Large intestine (tissue), 3 donors: ENCODE measurements around the gene ADSS1. TPM values are rescaled to one million over a fixed set of nuclear protein-coding genes. Genes with fewer than 3 reads are reported as not detected.
"Not testable (repeated sequence)": the region's sequence is repeated elsewhere in the genome, so short reads cannot be mapped to it uniquely, and the experiment has no call there.

ENCODE experiments used
- DNase-seq, 2 donors: peaks; one replicate each; pipeline versions ENCODE4 v3.0.0 to v3.0.0-alpha.2; 2013
- H3K27ac ChIP-seq: one replicate; pipeline ENCODE4 v1.5.1; 2013; ENCODE audit warnings: low read length
- H3K27me3 ChIP-seq: 2 replicates; pipeline ENCODE4 v1.6.1; 2013; ENCODE audit warnings: low read length; ENCODE audit not compliant: control insufficient read depth, insufficient read depth
- H3K36me3 ChIP-seq: 2 replicates; pipeline ENCODE4 v1.6.1; 2013; ENCODE audit warnings: low read length; ENCODE audit not compliant: control insufficient read depth, insufficient read depth
- H3K4me1 ChIP-seq: one replicate; pipeline ENCODE4 v1.6.1; 2013; ENCODE audit warnings: low read length; ENCODE audit not compliant: control insufficient read depth, insufficient read depth
- H3K4me3 ChIP-seq: one replicate; pipeline ENCODE4 v1.5.1; 2013; ENCODE audit warnings: low read length
- H3K9me3 ChIP-seq: one replicate; pipeline ENCODE4 v1.6.1; 2013; ENCODE audit warnings: mild to moderate bottlenecking, low read depth, low read length, moderate library complexity; ENCODE audit not compliant: control insufficient read depth
- WGBS: methylation state at CpG from one replicate; pipeline ENCODE4 v1.1.5; 2013; ENCODE audit warnings: low lambda C conversion rate; ENCODE audit not compliant: insufficient coverage; 5-methylcytosine and 5-hydroxymethylcytosine counted together
- polyA plus RNA-seq: library from polyadenylated mRNA; unstranded; fragments of 120-200 nt; gene quantifications from one replicate; pipeline ENCODE4 v1.2.1, GENCODE V29; 2013

Gene ADSS1
- polyA plus RNA-seq, 1 donor: 6.3 TPM

- Histone ChIP-seq H3K9me3 (no peaks in the 10 kb centered on the region), H3K36me3 (peaks cover 11% of the 10 kb centered on the region), H3K4me1 (peaks cover 22% of the 10 kb centered on the region), H3K27me3 (no peaks in the 10 kb centered on the region), H3K4me3 (no peak overlapping the region), H3K27ac (no peak overlapping the region)
- no CpG with 5 or more reads among the region's 25 CpGs for WGBS
- DNase-seq: no peak
Measured at GRCh38 chr14:104725772-104726548, 1.9 kb downstream of the ADSS1 start.

DNA sequence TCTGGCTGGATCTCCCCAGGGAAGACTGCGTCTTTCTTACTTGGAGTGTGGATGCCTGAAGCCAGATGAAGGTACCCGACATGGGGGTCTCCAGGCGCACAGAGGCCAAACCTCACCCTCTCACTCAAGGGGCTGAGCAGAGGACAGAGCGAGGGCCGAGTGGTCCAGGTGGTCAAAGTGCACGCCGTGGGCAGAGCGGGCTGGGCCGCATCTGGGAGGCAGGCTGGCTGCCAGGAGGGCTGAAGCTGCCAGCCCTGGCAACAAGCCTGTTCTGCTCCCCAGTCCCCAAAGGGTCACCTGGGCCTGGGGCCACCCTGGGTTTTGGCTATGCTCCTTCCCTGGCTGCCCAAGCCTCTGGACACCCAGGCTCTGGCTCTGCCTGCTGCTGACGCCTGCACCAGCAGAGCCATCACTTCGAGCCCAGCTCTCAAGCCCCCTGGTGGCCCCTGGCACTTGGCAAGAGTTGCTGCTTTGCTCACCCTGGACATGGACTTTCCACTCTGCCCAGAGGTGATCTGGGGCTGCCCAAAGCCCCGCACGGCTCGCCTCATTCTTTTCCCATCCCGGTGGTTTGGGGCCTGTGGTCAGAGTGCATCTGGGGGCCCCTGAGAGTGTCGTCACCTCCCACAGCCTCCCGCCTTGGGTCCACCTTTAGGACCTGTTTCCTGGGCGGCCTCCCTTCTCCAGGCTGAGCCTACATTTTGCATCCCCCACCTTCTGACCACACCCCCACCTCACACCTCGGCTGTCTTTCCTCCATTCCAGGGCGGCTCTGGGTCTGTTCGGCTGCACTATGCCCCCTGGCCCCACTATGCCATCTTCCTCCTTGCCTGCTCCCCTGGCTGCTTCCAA is 2.8 kb downstream of the ADSS1 start:
- 80% methylated on average over 1 of the region's 21 CpGs for WGBS
- Histone ChIP-seq H3K27me3 (no peaks in the 10 kb centered on the region), H3K4me3 (no peak overlapping the region), H3K9me3 (no peaks in the 10 kb centered on the region), H3K36me3 (peaks cover 3% of the 10 kb centered on the region), H3K27ac (no peak overlapping the region), H3K4me1 (peaks cover 22% of the 10 kb centered on the region)
- peak in 1 of 2 donors; percentile 27 for DNase-seq

DNA sequence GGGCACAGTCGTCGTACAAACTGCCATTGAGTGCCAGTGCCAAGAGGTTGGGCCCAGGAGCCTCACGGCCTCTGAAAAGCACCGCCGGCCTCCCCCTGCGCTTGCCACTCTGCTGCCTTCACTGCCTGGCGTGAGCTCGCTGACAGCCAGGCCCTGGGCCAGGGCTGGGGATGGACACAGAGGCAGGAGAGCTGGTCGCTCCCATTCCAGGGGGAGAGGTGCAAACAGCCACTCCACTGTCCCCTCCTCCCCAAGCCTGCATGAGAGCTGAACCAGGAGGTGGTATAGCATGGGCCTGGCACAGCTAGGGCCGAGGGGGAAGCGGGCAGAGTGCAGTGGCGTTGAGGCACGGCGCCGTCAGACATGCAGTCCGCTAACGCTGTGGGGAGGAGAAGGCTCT is 4.6 kb downstream of the ADSS1 start:
- H3K36me3 ChIP-seq: no peaks in the 10 kb centered on the region
- peaks cover 16% of the 10 kb centered on the region for H3K4me1 ChIP-seq
- no peak overlapping the region for H3K27ac ChIP-seq
- DNase-seq: no peak
- H3K27me3 ChIP-seq: no peaks in the 10 kb centered on the region
- WGBS: no CpG with 5 or more reads among the region's 17 CpGs
- no peaks in the 10 kb centered on the region for H3K9me3 ChIP-seq
- H3K4me3 ChIP-seq: no peak overlapping the region

DNA sequence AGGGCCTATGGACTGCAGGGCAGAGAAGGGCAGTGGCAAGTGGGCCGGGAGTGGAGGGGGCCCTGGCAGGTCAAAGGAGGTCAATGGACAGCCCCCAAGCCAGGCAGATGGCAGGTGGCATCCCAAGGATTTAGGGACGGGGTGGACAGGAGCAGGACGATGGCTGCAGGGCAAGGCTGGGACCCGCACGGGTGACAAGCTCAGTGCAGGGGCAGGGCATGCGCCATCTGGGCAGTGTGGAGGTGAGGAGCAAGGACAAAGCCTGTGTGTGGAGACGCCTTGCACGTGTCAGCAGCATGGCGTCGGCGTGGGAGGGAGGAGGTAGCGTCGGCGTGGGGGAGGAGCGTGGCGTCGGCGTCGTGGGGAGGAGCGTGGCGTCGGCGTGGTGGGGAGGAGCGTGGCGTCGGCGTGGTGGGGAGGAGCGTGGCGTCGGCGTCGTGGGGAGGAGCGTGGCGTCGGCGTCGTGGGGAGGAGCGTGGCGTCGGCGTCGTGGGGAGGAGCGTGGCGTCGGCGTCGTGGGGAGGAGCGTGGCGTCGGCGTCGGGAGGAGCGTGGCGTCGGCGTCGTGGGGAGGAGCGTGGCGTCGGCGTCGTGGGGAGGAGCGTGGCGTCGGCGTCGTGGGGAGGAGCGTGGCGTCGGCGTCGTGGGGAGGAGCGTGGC is 5.3 kb downstream of the ADSS1 start:
- H3K4me3 ChIP-seq, H3K27me3 ChIP-seq, H3K9me3 ChIP-seq, H3K27ac ChIP-seq, DNase-seq, H3K36me3 ChIP-seq: not testable (repeated sequence)
- peaks cover 16% of the 10 kb centered on the region for H3K4me1 ChIP-seq
- no CpG with 5 or more reads among the region's 73 CpGs for WGBS

DNA sequence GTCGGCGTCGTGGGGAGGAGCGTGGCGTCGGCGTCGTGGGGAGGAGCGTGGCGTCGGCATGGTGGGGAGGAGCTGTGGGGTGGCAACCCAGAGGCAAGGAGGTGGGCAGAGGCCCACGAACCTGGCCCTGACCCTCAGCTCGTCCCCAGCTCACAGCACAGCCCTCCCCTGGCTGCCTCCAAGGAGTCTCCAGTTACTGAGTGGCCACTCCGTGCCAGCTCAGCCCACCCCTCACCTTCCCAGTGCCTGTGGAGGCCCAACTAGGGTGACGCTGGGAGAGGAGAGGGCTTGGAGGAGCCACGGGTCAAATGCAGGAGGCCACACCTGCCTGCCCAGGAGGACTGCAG is 5.8 kb downstream of the ADSS1 start:
- Histone ChIP-seq H3K9me3 (no peaks in the 10 kb centered on the region), H3K4me1 (peaks cover 12% of the 10 kb centered on the region), H3K4me3 (no peak overlapping the region), H3K27me3 (no peaks in the 10 kb centered on the region), H3K27ac (no peak overlapping the region), H3K36me3 (no peaks in the 10 kb centered on the region)
- no CpG with 5 or more reads among the region's 16 CpGs for WGBS
- DNase-seq: no peak

GRCh38 chr14:104730487-104730886 is 6.5 kb downstream of the ADSS1 start:
- Histone ChIP-seq H3K4me3 (no peak overlapping the region), H3K27me3 (no peaks in the 10 kb centered on the region), H3K27ac (no peak overlapping the region), H3K36me3 (no peaks in the 10 kb centered on the region), H3K4me1 (peaks cover 6% of the 10 kb centered on the region), H3K9me3 (no peaks in the 10 kb centered on the region)
- no peak for DNase-seq
- WGBS: 80% methylated on average over 2 of the region's 5 CpGs

- no peak overlapping the region for H3K27ac ChIP-seq
Measured at GRCh38 chr14:104731320-104732294, 7.6 kb downstream of the ADSS1 start.

GRCh38 chr14:104732355-104732804 is 8.4 kb downstream of the ADSS1 start:
- no peak overlapping the region for H3K4me3 ChIP-seq
- no peaks in the 10 kb centered on the region for H3K9me3 ChIP-seq
- H3K36me3 ChIP-seq: no peaks in the 10 kb centered on the region
- H3K27me3 ChIP-seq: no peaks in the 10 kb centered on the region
- no peak for DNase-seq
- no peak overlapping the region for H3K27ac ChIP-seq
- WGBS: no CpG with 5 or more reads among the region's 14 CpGs
- no peaks in the 10 kb centered on the region for H3K4me1 ChIP-seq

More at GRCh38 chr14:104731320-104732294, 7.6 kb downstream of the ADSS1 start:
- no peaks in the 10 kb centered on the region for H3K36me3 ChIP-seq
- WGBS: no CpG with 5 or more reads among the region's 18 CpGs
- no peaks in the 10 kb centered on the region for H3K27me3 ChIP-seq
- H3K9me3 ChIP-seq: no peaks in the 10 kb centered on the region
- H3K4me3 ChIP-seq: no peak overlapping the region
- peaks cover 3% of the 10 kb centered on the region for H3K4me1 ChIP-seq
- DNase-seq: no peak

- Histone ChIP-seq H3K36me3 (no peaks in the 10 kb centered on the region), H3K4me1 (no peaks in the 10 kb centered on the region), H3K27ac (no peak overlapping the region), H3K27me3 (no peaks in the 10 kb centered on the region), H3K9me3 (no peaks in the 10 kb centered on the region), H3K4me3 (no peak overlapping the region)
- DNase-seq: no peak
- WGBS: no CpG with 5 or more reads among the region's 23 CpGs
Measured at GRCh38 chr14:104732931-104733681, 9.1 kb downstream of the ADSS1 start.
